HEK293 (cell line): ENCODE data around the gene CNOT9.
A peak's percentile ranks its signal among the peaks of the same experiment; 100 is the strongest.

ENCODE experiments used
- CTCF ChIA-PET: fragments of 350-600 bp; formaldehyde crosslinking; extraction: SDS; loops from one replicate; lab custom pipeline; 2021; ENCODE audit warnings: antibody characterized with exemption; lab: Yijun Ruan, JAX
- POLR2A ChIA-PET: fragments of 300-600 bp; formaldehyde crosslinking; extraction: SDS; loops from one replicate; lab custom pipeline; 2020; ENCODE audit warnings: antibody characterized with exemption, inconsistent platforms; lab: Yijun Ruan, JAX
- H3K27ac ChIP-seq: fragments of 200-500 bp; sonication (Bioruptor generic); 2 replicates; pipeline ENCODE4 v1.5.1; 2014; ENCODE audit warnings: low read depth, low read length, control low read depth, inconsistent platforms; ENCODE audit errors: extremely low read depth
- H3K36me3 ChIP-seq, 2 experiments: fragments of 200-500 bp in 1 of 2; sonication (Bioruptor generic) in 1 of 2; 1 replicate in 1 of 2; 2 replicates in 1 of 2; pipeline ENCODE4 v1.5.1; 2014 to 2017; ENCODE audit warnings: inconsistent platforms in 2 of 2, low read length in 2 of 2; ENCODE audit not compliant: control insufficient read depth in 2 of 2, insufficient read depth in 1 of 2
- H3K4me1 ChIP-seq: fragments of 200-500 bp; sonication (Bioruptor generic); 2 replicates; pipeline ENCODE4 v1.5.1; 2014; ENCODE audit warnings: mild to moderate bottlenecking, low read length, inconsistent platforms; ENCODE audit not compliant: control insufficient read depth, insufficient read depth
- H3K4me3 ChIP-seq: 2 replicates; pipeline ENCODE4 v1.5.1; 2011; ENCODE audit warnings: low read depth, mild to moderate bottlenecking, control low read depth, low read length, moderate library complexity
- H3K9me3 ChIP-seq: fragments of 200-500 bp; sonication (Bioruptor generic); 2 replicates; pipeline ENCODE4 v1.5.1; 2014; ENCODE audit warnings: low read depth, low read length, inconsistent platforms; ENCODE audit not compliant: control insufficient read depth, insufficient read depth
- EGR2 ChIP-seq: fragments of 450-650 bp; formaldehyde crosslinking; IDR thresholded peaks from 2 replicates; pipeline ENCODE4 v1.5.1; 2016; ENCODE audit warnings: low read depth, missing biosample characterization, missing genetic modification characterization
- GLIS2 ChIP-seq: fragments of 450-650 bp; formaldehyde crosslinking; IDR thresholded peaks from 2 replicates; pipeline ENCODE4 v1.5.1; 2016; ENCODE audit warnings: missing biosample characterization, missing genetic modification characterization
- HOXC10 ChIP-seq: sonication (generic); formaldehyde crosslinking; IDR thresholded peaks from 2 replicates; pipeline ENCODE4 v1.8.1; 2023; ENCODE audit warnings: mild to moderate bottlenecking, missing genetic modification reagents
- HOXD13 ChIP-seq: sonication (generic); formaldehyde crosslinking; IDR thresholded peaks from 2 replicates; pipeline ENCODE4 v1.8.0; 2022; ENCODE audit warnings: missing genetic modification reagents, borderline replicate concordance
- KLF1 ChIP-seq: fragments of 450-650 bp; formaldehyde crosslinking; IDR thresholded peaks from 2 replicates; pipeline ENCODE4 v1.5.1; 2016; ENCODE audit warnings: missing biosample characterization, missing genetic modification characterization
- KLF8 ChIP-seq: fragments of 450-650 bp; formaldehyde crosslinking; IDR thresholded peaks from 2 replicates; pipeline ENCODE4 v1.5.1; 2016; ENCODE audit warnings: missing biosample characterization, missing genetic modification characterization
- KLF9 ChIP-seq: fragments of 450-650 bp; formaldehyde crosslinking; IDR thresholded peaks from 2 replicates; pipeline ENCODE4 v1.5.1; 2016; ENCODE audit warnings: missing biosample characterization, missing genetic modification characterization, low read depth
- OSR2 ChIP-seq: fragments of 450-650 bp; formaldehyde crosslinking; IDR thresholded peaks from 2 replicates; pipeline ENCODE4 v1.5.1; 2016; ENCODE audit warnings: missing biosample characterization, missing genetic modification characterization
- YY1 ChIP-seq: fragments of 450-650 bp; formaldehyde crosslinking; IDR thresholded peaks from 2 replicates; pipeline ENCODE4 v1.5.1; 2018; ENCODE audit warnings: missing biosample characterization, missing genetic modification characterization
- YY2 ChIP-seq: fragments of 450-650 bp; formaldehyde crosslinking; IDR thresholded peaks from 2 replicates; pipeline ENCODE4 v1.5.1; 2016; ENCODE audit warnings: missing biosample characterization, missing genetic modification characterization
- ZBTB10 ChIP-seq: fragments of 450-650 bp; formaldehyde crosslinking; IDR thresholded peaks from 2 replicates; pipeline ENCODE4 v1.5.1; 2016; ENCODE audit warnings: missing biosample characterization, missing genetic modification characterization
- ZBTB11 ChIP-seq: fragments of 450-650 bp; formaldehyde crosslinking; conservative IDR thresholded peaks from 2 replicates; pipeline ENCODE4 v1.5.1; 2016; ENCODE audit warnings: low read depth, missing biosample characterization, missing genetic modification characterization
- ZBTB26 ChIP-seq: fragments of 450-650 bp; formaldehyde crosslinking; optimal IDR thresholded peaks from 2 replicates; pipeline ENCODE3; 2016; ENCODE audit warnings: missing biosample characterization, mild to moderate bottlenecking, missing genetic modification characterization
- ZBTB7A ChIP-seq: fragments of 450-650 bp; formaldehyde crosslinking; IDR thresholded peaks from 2 replicates; pipeline ENCODE4 v1.5.1; 2016; ENCODE audit warnings: low read depth, missing biosample characterization, missing genetic modification characterization
- ZFP69B ChIP-seq: fragments of 450-650 bp; formaldehyde crosslinking; IDR thresholded peaks from 2 replicates; pipeline ENCODE4 v1.5.1; 2016; ENCODE audit warnings: missing biosample characterization, missing genetic modification characterization
- ZIC2 ChIP-seq: fragments of 450-650 bp; formaldehyde crosslinking; IDR thresholded peaks from 2 replicates; pipeline ENCODE4 v1.5.1; 2016; ENCODE audit warnings: missing biosample characterization, missing genetic modification characterization
- ZNF133 ChIP-seq: fragments of 450-650 bp; formaldehyde crosslinking; IDR thresholded peaks from 2 replicates; pipeline ENCODE4 v1.5.1; 2016; ENCODE audit warnings: missing biosample characterization, missing genetic modification characterization
- ZNF140 ChIP-seq: fragments of 450-650 bp; formaldehyde crosslinking; IDR thresholded peaks from 2 replicates; pipeline ENCODE4 v1.5.1; 2016; ENCODE audit warnings: missing biosample characterization, missing genetic modification characterization
- ZNF184 ChIP-seq: fragments of 450-650 bp; IDR thresholded peaks from 2 replicates; pipeline ENCODE4 v1.5.1; 2018; ENCODE audit warnings: missing biosample characterization, mild to moderate bottlenecking, missing genetic modification characterization
- ZNF221 ChIP-seq: fragments of 450-650 bp; formaldehyde crosslinking; IDR thresholded peaks from 2 replicates; pipeline ENCODE4 v1.5.1; 2017; ENCODE audit warnings: missing biosample characterization, missing genetic modification characterization, borderline replicate concordance
- ZNF223 ChIP-seq: fragments of 450-650 bp; formaldehyde crosslinking; IDR thresholded peaks from 2 replicates; pipeline ENCODE4 v1.5.1; 2016; ENCODE audit warnings: missing biosample characterization, missing genetic modification characterization
- ZNF24 ChIP-seq: fragments of 450-650 bp; formaldehyde crosslinking; IDR thresholded peaks from 2 replicates; pipeline ENCODE4 v1.5.1; 2016; ENCODE audit warnings: missing biosample characterization, missing genetic modification characterization
- ZNF350 ChIP-seq: fragments of 450-650 bp; formaldehyde crosslinking; IDR thresholded peaks from 2 replicates; pipeline ENCODE4 v1.5.0; 2017; ENCODE audit warnings: missing biosample characterization, mild to moderate bottlenecking, missing genetic modification characterization
- ZNF449 ChIP-seq: fragments of 450-650 bp; formaldehyde crosslinking; IDR thresholded peaks from 2 replicates; pipeline ENCODE4 v1.5.1; 2017; ENCODE audit warnings: missing biosample characterization, mild to moderate bottlenecking, missing genetic modification characterization, moderate library complexity
- ZNF48 ChIP-seq: fragments of 450-650 bp; formaldehyde crosslinking; IDR thresholded peaks from 2 replicates; pipeline ENCODE4 v1.5.1; 2016; ENCODE audit warnings: missing biosample characterization, missing genetic modification characterization
- ZNF558 ChIP-seq: fragments of 450-650 bp; formaldehyde crosslinking; IDR thresholded peaks from 2 replicates; pipeline ENCODE4 v1.5.1; 2016; ENCODE audit warnings: missing biosample characterization, missing genetic modification characterization
- ZNF560 ChIP-seq: fragments of 450-650 bp; formaldehyde crosslinking; IDR thresholded peaks from 2 replicates; pipeline ENCODE4 v1.5.1; 2017; ENCODE audit warnings: missing biosample characterization, missing genetic modification characterization, borderline replicate concordance
- ZNF707 ChIP-seq: fragments of 450-650 bp; formaldehyde crosslinking; IDR thresholded peaks from 2 replicates; pipeline ENCODE4 v1.5.1; 2016; ENCODE audit warnings: missing biosample characterization, missing genetic modification characterization
- ZNF768 ChIP-seq: fragments of 450-650 bp; formaldehyde crosslinking; IDR thresholded peaks from 2 replicates; pipeline ENCODE4 v1.5.1; 2018; ENCODE audit warnings: missing biosample characterization, mild to moderate bottlenecking, missing genetic modification characterization
- ZNF837 ChIP-seq: fragments of 450-650 bp; formaldehyde crosslinking; IDR thresholded peaks from 2 replicates; pipeline ENCODE4 v1.5.1; 2016; ENCODE audit warnings: missing biosample characterization, missing genetic modification characterization

The CNOT9 gene

GRCh38 chr2:218566296-218566695, 2.3 kb upstream of the CNOT9 start (continued):
- no peak for TF ChIP-seq ZNF48
- no peak for TF ChIP-seq ZFP69B (tag by site-specific recombination)
- no peak for TF ChIP-seq YY1 (tag by site-specific recombination)
- TF ChIP-seq YY2, result no peak
- no peak for TF ChIP-seq GLIS2 (tag by site-specific recombination)
- no peak for TF ChIP-seq ZNF140 (tag by site-specific recombination)
- no peak for TF ChIP-seq ZNF221
- no peak for TF ChIP-seq ZNF837
- TF ChIP-seq KLF8 (tag by site-specific recombination), result no peak
- TF ChIP-seq KLF1 (tag by site-specific recombination), result no peak
- no peak for TF ChIP-seq ZNF184 (tag by site-specific recombination)
- TF ChIP-seq ZNF768 (tag by site-specific recombination), result no peak
- no peak for TF ChIP-seq ZBTB26 (tag by site-specific recombination)
- TF ChIP-seq ZNF24 (tag by site-specific recombination), result no peak

GRCh38 chr2:218567797-218568189, 846 bp upstream of the CNOT9 start:
- H3K4me1 ChIP-seq, result peaks cover 6% of the 10 kb centered on the region
- ChIA-PET CTCF (interaction anchor here (0.6 kb wide), 1 partner anchor 45 kb away, joined by 4 read pairs; no protein-coding TSS in a partner anchor), POLR2A (interaction anchor here (1.1 kb wide), 1 partner anchor 39 kb away, joined by 5 read pairs; the partner anchor contains the start of gene PLCD4)
- H3K9me3 ChIP-seq, result no peaks in the 10 kb centered on the region
- H3K4me3 ChIP-seq, result peak overlapping the region; percentile 83
- peaks cover 10 to 54% of the 10 kb centered on the region in 2 experiments; a peak in 2 of 3 replicates for H3K36me3 ChIP-seq
- peak overlapping the region; percentile 82 for H3K27ac ChIP-seq
- no peak for TF ChIP-seq ZNF558 (tag by site-specific recombination)
- TF ChIP-seq HOXD13, result no peak
- no peak for TF ChIP-seq ZNF560 (tag by site-specific recombination)
- no peak for TF ChIP-seq ZBTB10 (tag by site-specific recombination)
- no peak for TF ChIP-seq ZNF133 (tag by site-specific recombination)
- no peak for TF ChIP-seq ZNF449 (tag by site-specific recombination)
- TF ChIP-seq EGR2 (tag by site-specific recombination), result peak; percentile 73
- TF ChIP-seq ZBTB11 (tag by site-specific recombination), result 0 out of 2 replicates have a peak, but pooled peaks have one; percentile 14
- TF ChIP-seq ZBTB7A, result 0 out of 2 replicates have a peak, but pooled peaks have one; percentile 50
- no peak for TF ChIP-seq ZNF707 (tag by site-specific recombination)
- no peak for TF ChIP-seq OSR2
- TF ChIP-seq ZNF350 (tag by site-specific recombination), result no peak
- TF ChIP-seq KLF9 (tag by site-specific recombination), result 0 out of 2 replicates have a peak, but pooled peaks have one; percentile 53
- TF ChIP-seq ZNF223, result no peak
- TF ChIP-seq HOXC10 (CRISPR knock-in tag), result no peak
- TF ChIP-seq ZIC2 (tag by site-specific recombination), result no peak
